ENCODE data around the gene TMEM184A. TPM values are rescaled to one million over a fixed set of nuclear protein-coding genes. Genes with fewer than 3 reads are reported as not detected.

TMEM184A gene
- total RNA-seq (ENCODE audit: insufficient read depth, low replicate concordance): 3.4 TPM

GRCh38 chr7:1555813-1556543 is at the start of gene TMEM184A:
Gene TMEM184A (minus strand): TSS chr7:1556205. CDS start chr7:1555484, 721 bp downstream.
- DNase-seq (ENCODE audit: low spot score): no peak

- no peak for DNase-seq (ENCODE audit: low spot score)
These were observed 48.4 kb upstream of the TMEM184A start for GRCh38 chr7:1604383-1604782.

GRCh38 chr7:1603346-1604225 is 47.6 kb upstream of the TMEM184A start:
- DNase-seq (ENCODE audit: low spot score): no peak

- DNase-seq (ENCODE audit: low spot score): no peak
These were observed 46.4 kb upstream of the TMEM184A start for GRCh38 chr7:1602386-1602785.

GRCh38 chr7:1601956-1602355 is 46.0 kb upstream of the TMEM184A start:
- no peak for DNase-seq (ENCODE audit: low spot score)

GRCh38 chr7:1599640-1600395 is 43.8 kb upstream of the TMEM184A start:
- no peak for DNase-seq (ENCODE audit: low spot score)

- no peak for DNase-seq (ENCODE audit: low spot score)
These were observed 43.1 kb upstream of the TMEM184A start for GRCh38 chr7:1598961-1599639.

- no peak for DNase-seq (ENCODE audit: low spot score)
These were observed 42.3 kb upstream of the TMEM184A start for GRCh38 chr7:1598286-1598685.

GRCh38 chr7:1597791-1598190 is 41.8 kb upstream of the TMEM184A start:
- no peak for DNase-seq (ENCODE audit: low spot score)

GRCh38 chr7:1597066-1597760 is 41.2 kb upstream of the TMEM184A start:
- no peak for DNase-seq (ENCODE audit: low spot score)

GRCh38 chr7:1596181-1597043 is 40.4 kb upstream of the TMEM184A start:
- no peak for DNase-seq (ENCODE audit: low spot score)

GRCh38 chr7:1595636-1596035 is 39.6 kb upstream of the TMEM184A start:
- no peak for DNase-seq (ENCODE audit: low spot score)

GRCh38 chr7:1595027-1595426 is 39.0 kb upstream of the TMEM184A start:
- no peak for DNase-seq (ENCODE audit: low spot score)

- DNase-seq (ENCODE audit: low spot score): no peak
These were observed 38.0 kb upstream of the TMEM184A start for GRCh38 chr7:1593904-1594421.

- DNase-seq (ENCODE audit: low spot score): no peak
These were observed 37.3 kb upstream of the TMEM184A start for GRCh38 chr7:1593091-1593866.

- no peak for DNase-seq (ENCODE audit: low spot score)
These were observed 36.4 kb upstream of the TMEM184A start for GRCh38 chr7:1592299-1592871.

GRCh38 chr7:1591876-1592275 is 35.9 kb upstream of the TMEM184A start:
- DNase-seq (ENCODE audit: low spot score): no peak

GRCh38 chr7:1591396-1591795 is 35.4 kb upstream of the TMEM184A start:
- DNase-seq (ENCODE audit: low spot score): no peak
